HepG2 (cell line): ENCODE results near the gene FGD6. TPM values are rescaled to one million over a fixed set of nuclear protein-coding genes. Genes with fewer than 3 reads are reported as not detected.

Experiments
- CSRNP1 ChIP-seq: sonication (generic); formaldehyde crosslinking; IDR thresholded peaks from 2 replicates; pipeline ENCODE4 v1.8.1; 2023; ENCODE audit warnings: mild to moderate bottlenecking, missing genetic modification reagents
- DNMT1 ChIP-seq: sonication (generic); formaldehyde crosslinking; IDR thresholded peaks from 2 replicates; pipeline ENCODE4 v1.5.1; 2020; ENCODE audit warnings: mild to moderate bottlenecking, missing genetic modification reagents
- MBNL3 ChIP-seq: fragments of 250-450 bp; sonication (Bioruptor Pico); conservative IDR thresholded peaks from 2 replicates; pipeline ENCODE4 v1.8.0; 2022; ENCODE audit warnings: mild to moderate bottlenecking, inconsistent platforms
- MEIS1 ChIP-seq: sonication (generic); formaldehyde crosslinking; IDR thresholded peaks from 2 replicates; pipeline ENCODE4 v1.9.0; 2021; ENCODE audit warnings: mild to moderate bottlenecking, missing genetic modification reagents, moderate library complexity, borderline replicate concordance
- PLSCR1 ChIP-seq: sonication (generic); formaldehyde crosslinking; IDR thresholded peaks from 2 replicates; pipeline ENCODE4 v1.5.0; 2020; ENCODE audit warnings: missing genetic modification reagents, mild to moderate bottlenecking, borderline replicate concordance
- RCOR2 ChIP-seq: IDR thresholded peaks from 2 replicates; pipeline ENCODE4 v1.6.1; 2016; ENCODE audit warnings: missing biosample characterization, missing genetic modification reagents
- REST ChIP-seq, 2 experiments: IDR thresholded peaks; 2 replicates each; pipeline ENCODE4 v1.6.1; 2011 to 2012; ENCODE audit warnings: low read length in 2 of 2, borderline replicate concordance in 1 of 2, low read depth in 1 of 2, mild to moderate bottlenecking in 1 of 2, moderate library complexity in 1 of 2
- SKIL ChIP-seq: sonication (generic); formaldehyde crosslinking; IDR thresholded peaks from 2 replicates; pipeline ENCODE4 v1.8.0; 2022; ENCODE audit warnings: missing genetic modification reagents, mild to moderate bottlenecking, moderate library complexity, borderline replicate concordance
- SNRNP70 ChIP-seq: fragments of 200-400 bp; formaldehyde crosslinking; IDR thresholded peaks from 2 replicates; pipeline ENCODE4 v1.6.1; 2017; ENCODE audit warnings: mild to moderate bottlenecking, low read depth, low read length, moderate library complexity
- SRSF1 ChIP-seq: fragments of 200-400 bp; formaldehyde crosslinking; optimal IDR thresholded peaks from 2 replicates; pipeline ENCODE3; 2017; ENCODE audit warnings: mild to moderate bottlenecking, low read depth, low read length, moderate library complexity
- ZBTB10 ChIP-seq: sonication (generic); formaldehyde crosslinking; IDR thresholded peaks from 2 replicates; pipeline ENCODE4 v1.4.0; 2020; ENCODE audit warnings: missing genetic modification reagents, borderline replicate concordance
- ZBTB26 ChIP-seq: IDR thresholded peaks from 2 replicates; pipeline ENCODE4 v1.6.1; 2016; ENCODE audit warnings: missing compliant biosample characterization, missing genetic modification reagents, borderline replicate concordance
- ZNF652 ChIP-seq: IDR thresholded peaks from 2 replicates; pipeline ENCODE4 v1.6.1; 2016; ENCODE audit warnings: low read depth, borderline replicate concordance
- polyA plus RNA-seq, 8 experiments: library from polyadenylated mRNA; depleted of rRNA in 3 of 8; stranded (reverse) in 7 of 8; unstranded in 1 of 8; fragments of >200 nt; fragmentation: Illumina TruSeq in 4 of 8; extraction: Trizol in 4 of 8; gene quantifications; 2 replicates each; pipeline versions ENCODE4 v1.2.1 to v1.2.3, GENCODE V29; 2011 to 2016; ENCODE audit warnings: low read depth in 4 of 8, missing spikeins in 1 of 8, mixed read lengths in 1 of 8; ENCODE audit not compliant: insufficient read depth in 1 of 8
- total RNA-seq, 5 experiments: library from RNA; depleted of rRNA; stranded (reverse); fragments of >200 nt; fragmentation: Illumina TruSeq; extraction: Trizol; gene quantifications; 2 replicates each; pipeline ENCODE4 v1.2.3, GENCODE V29; 2016; ENCODE audit warnings: low read depth in 1 of 5

Gene FGD6
- total and polyA plus RNA-seq, 2 of the 13 experiments (the other 11 are each of a cell fraction or from before 2014, with no cell fraction given), result 2.2 to 4.3 TPM

DNA sequence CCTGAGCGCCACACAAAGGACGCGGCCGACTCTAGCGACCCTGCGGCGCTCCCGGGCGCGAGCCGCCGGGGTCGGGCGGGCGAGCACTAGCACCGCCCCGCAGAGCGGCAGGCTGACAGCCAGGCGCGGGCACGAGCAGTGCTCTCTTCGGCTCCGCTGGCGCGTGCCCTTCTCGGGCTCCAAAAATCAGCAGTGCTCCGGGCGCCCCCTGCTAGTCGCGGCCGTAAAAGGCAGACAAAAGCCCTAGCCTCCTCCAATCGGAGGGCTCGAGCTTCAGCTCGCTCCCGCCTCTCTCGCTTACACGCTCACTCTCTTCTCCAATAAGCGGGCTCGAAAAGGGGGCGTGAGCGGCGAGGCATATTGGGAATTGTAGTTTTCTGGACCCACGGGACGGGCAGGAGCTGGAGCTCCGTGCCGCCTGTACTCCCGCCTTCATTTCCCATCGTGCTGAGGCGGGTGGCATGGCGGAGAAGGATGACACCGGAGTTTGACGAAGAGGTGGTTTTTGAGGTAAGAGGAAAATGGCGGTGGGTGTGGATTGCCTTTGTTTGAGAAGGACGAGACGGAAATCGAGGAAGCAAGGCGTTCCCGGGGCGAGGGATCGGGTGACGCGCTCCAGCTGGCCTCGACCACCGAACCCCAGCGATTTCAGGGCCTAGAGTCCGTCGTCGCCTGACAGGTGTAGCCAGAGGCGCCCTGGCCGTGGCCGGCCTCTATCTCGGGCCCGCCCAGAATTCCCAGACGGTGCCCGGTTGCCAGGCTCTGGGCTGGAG is at the start of gene FGD6, which contains the start of gene VEZT (continued):
- TF ChIP-seq CSRNP1 (CRISPR knock-in tag) (no peak; the same call in 1 of the 2 replicates), RCOR2 (no peak), MEIS1 (CRISPR knock-in tag) (peak; percentile 34; the same call in 1 of the 2 replicates), SRSF1 (peak; percentile 53), DNMT1 (no peak), ZBTB10 (CRISPR knock-in tag) (peak; percentile 64; the same call in 1 of the 2 replicates), ZNF652 (CRISPR knock-in tag) (no peak), REST (IDR thresholded peaks at IDR 0.05; ENCODE audit: borderline replicate concordance in 1 of 2, low read depth in 1 of 2, low read length in 2 of 2) (0 out of 4 replicates have a peak, but pooled peaks of 1 of the 2 experiments have one; percentile 11), SKIL (CRISPR knock-in tag) (peak; percentile 14; the same call in 1 of the 2 replicates), ZBTB26 (CRISPR knock-in tag) (peak; percentile 65), SNRNP70 (no peak), PLSCR1 (CRISPR knock-in tag) (no peak; the same call in 1 of the 2 replicates), MBNL3 (CRISPR knock-in tag) (no peak)
